Measurements from ENCODE around the gene EXTL1.

Gene EXTL1

GRCh38 chr1:25997828-25998761, 23.5 kb upstream of the EXTL1 start, which contains the start of gene PAFAH2:
Gene PAFAH2 (minus strand): TSS chr1:25998063. CDS start chr1:25990816, 7,247 bp downstream.
- peak; percentile 96 for DNase-seq (ENCODE audit: low spot score)

- no peak for DNase-seq (ENCODE audit: low spot score)
Measured at GRCh38 chr1:25999041-25999800, 22.4 kb upstream of the EXTL1 start.

DNA sequence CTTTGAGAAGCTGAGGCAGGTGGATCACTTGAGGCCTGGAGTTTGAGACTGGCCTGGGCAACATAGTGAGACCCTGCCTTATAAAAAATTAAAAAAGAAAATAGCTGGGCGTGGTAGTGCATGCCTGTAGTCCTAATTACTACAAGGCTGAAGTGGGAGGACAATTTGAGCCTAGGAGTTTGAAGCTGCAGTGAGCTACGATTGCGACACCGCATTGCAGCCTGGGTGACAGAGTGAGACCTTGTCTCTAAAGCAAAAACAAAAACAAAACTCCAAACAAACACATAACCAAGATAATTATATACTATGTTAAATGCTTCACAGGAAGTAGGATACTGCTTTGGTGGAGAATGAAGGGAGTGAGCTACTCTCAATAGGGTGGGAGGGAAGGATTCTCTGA, 18.3 kb upstream of the EXTL1 start:
- DNase-seq (ENCODE audit: low spot score): no peak

- DNase-seq (ENCODE audit: low spot score): no peak
Measured at GRCh38 chr1:26003756-26004155, 17.8 kb upstream of the EXTL1 start.

DNA sequence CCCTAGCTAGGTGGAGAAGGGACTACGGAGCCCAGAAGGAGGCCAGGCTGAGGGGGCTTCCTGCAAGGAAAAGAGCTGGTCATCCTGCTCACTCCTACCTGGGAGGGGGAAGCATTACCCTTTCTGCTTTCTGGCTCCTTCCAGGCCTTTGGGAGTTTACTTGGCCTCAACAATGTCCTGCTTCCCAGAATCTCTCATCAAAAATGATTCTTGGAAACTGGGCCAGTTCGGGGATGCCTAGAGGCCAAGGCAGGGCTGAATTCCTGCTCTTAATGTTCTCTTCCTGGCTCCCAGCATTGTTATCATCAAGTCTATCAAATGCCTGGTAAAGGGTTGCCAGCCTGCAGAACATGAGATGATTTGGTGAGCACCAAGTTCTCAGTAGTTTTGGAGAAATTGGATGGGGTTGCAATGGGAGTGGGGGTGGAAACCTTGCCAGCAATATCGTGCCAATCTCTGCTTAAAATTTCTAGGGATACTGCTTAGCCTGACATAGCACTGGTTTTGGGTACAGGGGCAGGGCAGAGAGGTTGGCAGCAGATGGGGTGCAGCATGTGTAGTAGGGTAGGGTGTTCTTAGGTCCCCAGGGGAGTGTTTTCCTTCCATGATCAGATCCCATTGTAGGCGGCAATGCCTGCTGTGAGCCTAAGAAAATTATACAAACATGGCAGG, 16.0 kb upstream of the EXTL1 start:
- no peak for DNase-seq (ENCODE audit: low spot score)

GRCh38 chr1:26006710-26007109, 14.9 kb upstream of the EXTL1 start:
- DNase-seq (ENCODE audit: low spot score): no peak

DNA sequence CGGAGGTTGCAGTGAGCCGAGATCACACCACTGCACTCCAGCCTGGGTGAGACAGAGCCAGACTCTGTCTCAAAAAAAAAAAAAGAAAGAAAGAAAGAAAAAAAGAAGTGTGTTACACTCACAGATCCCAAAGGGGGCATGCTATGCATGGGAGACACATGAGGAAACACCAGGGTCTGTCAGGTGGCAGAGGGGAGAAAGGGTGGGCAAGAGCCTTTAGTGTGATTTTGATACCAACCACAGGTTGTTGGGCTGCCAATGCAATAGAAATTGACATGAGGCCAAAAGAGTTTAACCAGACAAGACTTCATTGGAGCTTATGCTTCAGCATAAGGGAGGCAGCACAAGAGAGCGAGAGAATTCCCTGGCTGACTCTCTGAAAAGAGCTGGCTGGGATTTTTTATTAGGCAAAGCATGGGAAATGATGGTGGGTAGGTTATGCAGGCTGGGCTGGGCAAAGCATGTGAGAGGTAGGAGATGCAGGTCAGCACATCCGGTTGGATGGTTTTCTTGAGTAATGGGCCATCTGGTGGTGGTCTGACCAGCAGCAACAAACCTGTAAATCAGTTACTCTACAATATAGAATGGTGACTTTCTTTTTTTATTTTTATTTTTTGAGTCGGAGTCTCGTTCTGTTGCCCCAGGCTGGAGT, 11.7 kb upstream of the EXTL1 start:
- DNase-seq (ENCODE audit: low spot score): no peak

- DNase-seq (ENCODE audit: low spot score): no peak
Measured at GRCh38 chr1:26010825-26011224, 10.8 kb upstream of the EXTL1 start.

DNA sequence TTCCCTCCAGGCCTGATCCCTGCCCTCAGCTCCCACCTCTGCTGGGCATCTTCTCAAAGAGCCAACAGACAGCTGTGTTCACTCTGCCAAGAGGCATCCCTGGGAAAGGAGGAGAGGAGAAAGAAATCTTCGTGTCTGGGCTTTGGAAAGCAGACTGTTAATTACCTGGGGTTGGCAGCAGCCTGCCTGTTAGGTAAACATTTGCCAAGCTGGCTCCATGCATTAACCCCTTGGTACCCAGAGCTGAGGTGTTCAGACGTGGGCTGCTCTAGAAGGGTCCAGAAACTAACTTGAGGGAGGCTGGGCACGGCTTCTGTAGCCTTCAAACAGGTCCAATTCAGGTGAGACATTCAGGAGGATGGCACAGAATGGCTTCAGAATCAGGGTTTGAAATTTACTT, 8.7 kb upstream of the EXTL1 start:
- no peak for DNase-seq (ENCODE audit: low spot score)

GRCh38 chr1:26014179-26014578, 7.4 kb upstream of the EXTL1 start:
- no peak for DNase-seq (ENCODE audit: low spot score)

GRCh38 chr1:26015358-26015757, 6.2 kb upstream of the EXTL1 start:
- no peak for DNase-seq (ENCODE audit: low spot score)

- no peak for DNase-seq (ENCODE audit: low spot score)
Measured at GRCh38 chr1:26016258-26016952, 5.2 kb upstream of the EXTL1 start.

DNA sequence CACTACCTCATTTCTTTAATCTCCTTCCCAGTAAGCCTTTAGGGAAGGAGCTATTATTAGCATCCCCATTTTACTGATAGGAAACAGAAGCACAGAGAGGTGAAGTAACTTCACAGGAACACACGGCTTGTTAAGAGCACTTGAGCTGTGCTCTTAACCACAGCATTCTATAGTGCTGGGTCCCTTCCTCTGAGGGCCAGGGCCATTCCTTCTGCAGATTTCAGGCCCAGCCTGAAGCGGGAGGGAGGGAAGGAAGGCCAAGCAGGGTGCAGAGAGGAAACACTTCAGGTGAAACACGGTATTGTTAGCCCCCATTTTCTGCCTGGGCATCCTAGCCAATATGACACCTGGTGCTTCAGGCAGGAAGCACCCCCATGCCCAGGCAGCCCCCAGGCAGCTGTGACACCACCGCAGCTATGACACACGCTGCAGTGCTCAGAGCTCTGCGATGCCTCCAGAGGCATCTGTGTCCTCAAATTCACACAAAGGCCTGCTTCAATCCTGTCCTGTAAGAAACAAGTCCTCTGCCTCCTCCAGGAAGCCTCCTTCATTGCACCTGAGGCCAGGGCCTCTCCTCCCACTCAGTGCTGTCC, 4.5 kb upstream of the EXTL1 start:
- no peak for DNase-seq (ENCODE audit: low spot score)

DNA sequence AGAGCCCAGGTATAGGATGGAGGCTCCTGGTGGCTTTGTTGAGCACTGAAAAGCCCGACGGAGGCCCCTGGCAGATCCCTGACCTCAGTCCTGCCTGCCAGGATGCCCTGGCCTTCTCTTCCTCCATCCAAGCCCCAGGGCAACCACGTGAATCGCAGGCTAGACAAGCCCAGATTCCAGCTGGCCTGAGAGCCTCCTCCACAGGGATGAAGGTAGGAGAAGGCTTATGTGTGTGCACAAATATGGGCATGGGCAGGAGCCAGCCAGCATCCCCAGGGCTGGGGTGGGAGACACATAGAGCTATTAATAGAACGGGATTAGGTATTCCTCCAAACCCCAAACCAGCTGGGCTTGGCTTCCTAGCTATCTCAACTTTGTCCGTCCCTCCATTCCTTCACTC, 4.0 kb upstream of the EXTL1 start:
- no peak for DNase-seq (ENCODE audit: low spot score)

- no peak for DNase-seq (ENCODE audit: low spot score)
Measured at GRCh38 chr1:26019641-26020315, 1.8 kb upstream of the EXTL1 start.

- DNase-seq (ENCODE audit: low spot score): peak; percentile 53
Measured at GRCh38 chr1:26020330-26020768, 1.2 kb upstream of the EXTL1 start.

GRCh38 chr1:26020941-26021646, 481 bp upstream of the EXTL1 start:
- no peak for DNase-seq (ENCODE audit: low spot score)

DNA sequence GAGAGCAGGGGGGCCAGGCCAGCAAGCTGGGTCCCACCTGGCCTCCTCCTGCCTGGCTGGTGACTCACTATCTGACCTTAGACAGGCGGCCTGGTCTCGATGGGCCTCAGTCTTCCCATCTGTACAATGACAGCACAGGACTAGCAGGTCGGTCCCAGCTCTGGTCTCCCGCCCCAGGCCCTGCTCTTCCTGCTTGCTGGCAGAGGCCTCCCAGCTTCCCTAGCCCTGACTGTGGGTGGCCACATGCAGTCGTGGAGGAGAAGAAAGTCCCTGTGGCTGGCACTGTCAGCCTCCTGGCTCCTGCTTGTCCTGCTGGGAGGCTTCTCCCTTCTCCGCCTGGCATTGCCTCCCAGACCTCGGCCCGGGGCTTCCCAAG, 817 bp downstream of the EXTL1 start:
- no peak for DNase-seq (ENCODE audit: low spot score)

GRCh38 chr1:26023009-26023408, 1.4 kb downstream of the EXTL1 start:
- no peak for DNase-seq (ENCODE audit: low spot score)

- DNase-seq (ENCODE audit: low spot score): no peak
Measured at GRCh38 chr1:26023826-26024225, 2.3 kb downstream of the EXTL1 start.

Measured in AG08395 (cell line).